HEK293T (cell line): ENCODE measurements around the gene RCL1.
"Not testable (repeated sequence)": the region's sequence is repeated elsewhere in the genome, so short reads cannot be mapped to it uniquely, and the experiment has no call there.

Source experiments
- CTCF ChIA-PET: fragments of 350-600 bp; formaldehyde crosslinking; extraction: SDS; loops from one replicate; lab custom pipeline; 2021; ENCODE audit warnings: antibody characterized with exemption, inconsistent platforms; lab: Yijun Ruan, JAX
- POLR2A ChIA-PET: fragments of 350-600 bp; formaldehyde crosslinking; extraction: SDS; loops from one replicate; lab custom pipeline; 2020; ENCODE audit warnings: antibody characterized with exemption, inconsistent platforms; lab: Yijun Ruan, JAX
- DNase-seq: peaks from one replicate; pipeline ENCODE4 v3.0.0; 2012; ENCODE audit warnings: mixed read lengths; ENCODE audit errors: extremely low spot score
- ARNT ChIP-seq: fragments of 450-650 bp; IDR thresholded peaks from 2 replicates; pipeline ENCODE4 v1.6.1; 2017; ENCODE audit warnings: mild to moderate bottlenecking
- BHLHE40 ChIP-seq: fragments of 450-650 bp; IDR thresholded peaks from 2 replicates; pipeline ENCODE4 v1.6.1; 2016; ENCODE audit warnings: mild to moderate bottlenecking, moderate library complexity, borderline replicate concordance
- CTBP1 ChIP-seq: fragments of 450-650 bp; IDR thresholded peaks from 2 replicates; pipeline ENCODE4 v1.6.1; 2016; ENCODE audit warnings: borderline replicate concordance
- ELF4 ChIP-seq: fragments of 450-650 bp; IDR thresholded peaks from 2 replicates; pipeline ENCODE4 v1.6.1; 2017; ENCODE audit warnings: antibody characterized with exemption
- FOXA1 ChIP-seq: fragments of 450-650 bp; IDR thresholded peaks from 2 replicates; pipeline ENCODE4 v1.6.1; 2016; ENCODE audit warnings: mild to moderate bottlenecking
- FOXK2 ChIP-seq: fragments of 450-650 bp; IDR thresholded peaks from 2 replicates; pipeline ENCODE4 v1.6.1; 2016; ENCODE audit warnings: mild to moderate bottlenecking
- FOXM1 ChIP-seq: fragments of 450-650 bp; IDR thresholded peaks from 2 replicates; pipeline ENCODE4 v1.6.1; 2017; ENCODE audit warnings: mild to moderate bottlenecking, borderline replicate concordance
- HDGF ChIP-seq: fragments of 450-650 bp; IDR thresholded peaks from 2 replicates; pipeline ENCODE4 v1.6.1; 2017; ENCODE audit warnings: antibody characterized with exemption, borderline replicate concordance
- L3MBTL2 ChIP-seq: fragments of 450-650 bp; conservative IDR thresholded peaks from 2 replicates; pipeline ENCODE4 v1.6.1; 2016; ENCODE audit warnings: mild to moderate bottlenecking
- LEF1 ChIP-seq: fragments of 450-650 bp; IDR thresholded peaks from 2 replicates; pipeline ENCODE4 v1.6.1; 2017; ENCODE audit warnings: mild to moderate bottlenecking, borderline replicate concordance
- NFRKB ChIP-seq: fragments of 450-650 bp; IDR thresholded peaks from 2 replicates; pipeline ENCODE4 v1.6.1; 2016; ENCODE audit warnings: mild to moderate bottlenecking, moderate library complexity
- SP1 ChIP-seq: fragments of 450-650 bp; IDR thresholded peaks from 2 replicates; pipeline ENCODE4 v1.6.1; 2017
- SUZ12 ChIP-seq: fragments of 450-650 bp; IDR thresholded peaks from 2 replicates; pipeline ENCODE4 v1.6.1; 2016; ENCODE audit warnings: mild to moderate bottlenecking
- TARDBP ChIP-seq: fragments of 450-650 bp; IDR thresholded peaks from 2 replicates; pipeline ENCODE4 v1.6.1; 2016
- ZNF384 ChIP-seq: fragments of 450-650 bp; IDR thresholded peaks from 2 replicates; pipeline ENCODE4 v1.6.1; 2016
- TF ChIP-seq, protein P1 (sequence below): fragments of 450-650 bp; IDR thresholded peaks from 2 replicates; pipeline ENCODE4 v1.6.1; 2016

The RCL1 gene

DNA sequence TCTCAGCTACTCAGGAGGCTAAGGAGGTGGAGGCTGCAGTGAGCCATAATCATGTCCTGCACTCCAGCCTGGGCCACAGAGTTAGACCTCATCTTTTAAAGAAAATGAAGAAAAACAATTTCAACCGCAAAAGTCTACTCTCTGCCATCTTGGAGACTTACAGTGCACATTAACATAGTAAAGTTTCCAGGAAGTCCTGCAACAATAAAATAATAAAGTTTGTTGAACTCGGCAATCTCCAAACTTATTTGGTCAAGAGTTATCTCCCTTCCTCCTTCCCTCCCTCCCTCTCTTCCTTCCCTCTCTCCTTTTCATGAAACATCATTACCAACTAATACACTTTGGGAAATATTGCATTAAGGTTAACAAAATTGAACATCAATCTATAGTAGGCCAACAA is 98.2 kb downstream of the RCL1 start:
- no peak for DNase-seq
- POLR2A ChIA-PET = no interaction called here
- TF ChIP-seq SUZ12 (no peak), L3MBTL2 (no peak), TARDBP (no peak), LEF1 (no peak), CTBP1 (no peak), HDGF (no peak), FOXA1 (no peak), ZNF384 (no peak), FOXK2 (no peak), FOXM1 (no peak), ARNT (no peak), NFRKB (no peak), BHLHE40 (no peak), SP1 (no peak), ELF4 (no peak)
- TF ChIP-seq, protein P1, sequence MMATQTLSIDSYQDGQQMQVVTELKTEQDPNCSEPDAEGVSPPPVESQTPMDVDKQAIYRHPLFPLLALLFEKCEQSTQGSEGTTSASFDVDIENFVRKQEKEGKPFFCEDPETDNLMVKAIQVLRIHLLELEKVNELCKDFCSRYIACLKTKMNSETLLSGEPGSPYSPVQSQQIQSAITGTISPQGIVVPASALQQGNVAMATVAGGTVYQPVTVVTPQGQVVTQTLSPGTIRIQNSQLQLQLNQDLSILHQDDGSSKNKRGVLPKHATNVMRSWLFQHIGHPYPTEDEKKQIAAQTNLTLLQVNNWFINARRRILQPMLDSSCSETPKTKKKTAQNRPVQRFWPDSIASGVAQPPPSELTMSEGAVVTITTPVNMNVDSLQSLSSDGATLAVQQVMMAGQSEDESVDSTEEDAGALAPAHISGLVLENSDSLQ = no peak
- CTCF ChIA-PET = no interaction called here

DNA sequence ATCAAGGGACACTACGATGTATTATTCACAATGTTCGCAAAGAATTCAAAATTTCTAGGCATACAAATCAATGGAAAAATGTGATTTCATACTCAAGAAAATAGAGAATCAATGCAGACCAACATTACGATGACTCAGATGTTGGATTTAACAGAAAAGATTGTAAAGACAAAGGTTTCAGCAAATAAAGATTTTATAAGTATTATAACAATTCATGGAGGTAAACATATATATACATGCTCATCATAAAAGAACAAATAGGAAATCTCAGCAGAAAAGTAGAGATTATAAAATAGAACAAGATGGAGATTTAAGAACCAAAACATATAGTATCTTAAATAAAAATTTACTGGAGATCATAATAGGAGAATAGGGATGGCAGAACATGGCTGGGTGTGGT is 98.9 kb downstream of the RCL1 start:
- no peak for DNase-seq
- TF ChIP-seq FOXA1 (no peak), LEF1 (no peak), FOXK2 (no peak), ZNF384 (no peak), NFRKB (no peak), ARNT (no peak), SP1 (no peak), L3MBTL2 (no peak), BHLHE40 (no peak), CTBP1 (no peak), SUZ12 (no peak), ELF4 (no peak), TARDBP (no peak), HDGF (no peak), FOXM1 (no peak)
- TF ChIP-seq, protein P1 = no peak
- ChIA-PET CTCF (no interaction called here), POLR2A (no interaction called here)

DNA sequence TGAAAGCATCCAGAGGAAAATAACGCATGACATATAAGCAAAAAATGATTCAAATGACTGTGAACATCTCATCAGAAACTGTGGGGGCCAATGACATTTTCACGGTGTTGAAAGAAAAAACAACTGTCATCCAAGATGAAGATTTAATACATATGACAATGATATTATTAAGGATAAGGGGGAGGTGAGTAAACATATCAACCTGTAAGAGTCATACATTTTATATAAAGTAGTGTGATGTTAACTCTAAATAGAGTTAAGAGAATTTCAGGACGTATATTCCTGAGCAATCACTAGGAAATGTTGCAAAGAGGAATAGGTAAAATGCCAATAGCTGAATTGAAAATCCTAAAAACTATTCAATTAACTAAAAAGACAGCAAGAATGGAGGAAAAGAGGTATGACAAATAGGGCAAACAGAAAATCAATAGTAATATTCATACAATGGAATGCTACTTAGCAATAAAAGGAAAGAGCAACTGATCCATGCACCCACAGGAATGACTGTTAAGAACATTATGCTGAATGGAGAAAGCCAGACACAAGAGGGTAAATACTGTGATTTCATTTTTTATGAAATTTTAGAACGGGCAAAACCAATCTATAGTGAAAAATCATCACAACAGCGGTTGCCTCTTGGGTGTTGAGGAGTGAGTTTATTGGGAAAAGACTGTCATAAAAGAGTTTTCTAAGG is 99.9 kb downstream of the RCL1 start:
- ChIA-PET POLR2A (no interaction called here), CTCF (no interaction called here)
- DNase-seq = no peak

DNA sequence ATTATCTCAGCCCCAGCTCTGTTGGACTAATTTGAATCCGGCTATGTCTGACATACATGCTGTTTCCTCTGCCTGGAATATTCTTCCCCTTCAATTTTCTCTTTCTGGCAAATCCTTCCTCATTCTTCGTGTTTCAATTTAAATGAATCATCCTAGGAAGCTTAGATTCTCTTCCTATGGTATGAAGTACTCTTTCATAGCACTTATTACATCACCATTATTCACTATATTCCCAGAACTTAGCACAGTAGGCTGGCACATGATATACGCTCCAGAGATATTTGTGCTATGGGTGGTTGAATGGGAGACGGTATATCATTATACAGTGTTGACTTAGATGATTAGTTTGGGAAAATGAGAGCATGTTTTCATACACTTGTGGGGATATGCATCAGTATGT is 101.3 kb downstream of the RCL1 start:
- TF ChIP-seq ARNT = no peak
- TF ChIP-seq BHLHE40 = no peak
- TF ChIP-seq SUZ12 = no peak
- no peak for TF ChIP-seq TARDBP
- TF ChIP-seq FOXK2 = no peak
- no peak for TF ChIP-seq FOXM1
- no peak for TF ChIP-seq HDGF
- TF ChIP-seq ZNF384 = no peak
- no peak for TF ChIP-seq ELF4
- TF ChIP-seq CTBP1 = no peak
- no peak for TF ChIP-seq L3MBTL2
- no peak for TF ChIP-seq FOXA1
- TF ChIP-seq, protein P1 = no peak
- TF ChIP-seq NFRKB = no peak
- TF ChIP-seq LEF1 = no peak
- TF ChIP-seq SP1 = no peak
- POLR2A ChIA-PET = no interaction called here
- DNase-seq = no peak
- CTCF ChIA-PET = no interaction called here

More for the DNA sequence above, 99.9 kb downstream of the RCL1 start:
- no peak for TF ChIP-seq BHLHE40
- TF ChIP-seq, protein P1 = no peak
- TF ChIP-seq LEF1 = no peak
- no peak for TF ChIP-seq SP1
- TF ChIP-seq FOXA1 = no peak
- TF ChIP-seq HDGF = no peak
- TF ChIP-seq L3MBTL2 = no peak
- TF ChIP-seq FOXM1 = no peak
- TF ChIP-seq TARDBP = no peak
- no peak for TF ChIP-seq NFRKB
- no peak for TF ChIP-seq ELF4
- no peak for TF ChIP-seq SUZ12
- no peak for TF ChIP-seq ARNT

DNA sequence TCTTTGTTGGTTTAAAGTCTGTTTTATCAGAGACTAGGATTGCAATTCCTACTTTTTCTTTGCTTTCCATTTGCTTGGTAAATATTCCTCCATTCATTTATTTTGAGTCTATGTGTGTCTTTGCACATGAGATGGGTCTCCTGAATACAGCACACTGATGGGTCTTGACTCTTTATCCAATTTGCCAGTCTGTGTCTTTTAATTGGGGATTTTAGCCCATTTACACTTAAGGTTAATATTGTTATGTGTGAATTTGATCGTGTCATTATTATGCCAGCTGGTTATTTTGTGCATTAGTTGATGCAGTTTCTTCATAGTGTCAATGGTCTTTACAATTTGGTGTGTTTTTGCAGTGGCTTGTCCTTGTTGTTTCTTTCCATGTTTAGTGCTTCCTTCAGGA is 107.1 kb downstream of the RCL1 start:
- DNase-seq, POLR2A ChIA-PET, CTCF ChIA-PET: not testable (repeated sequence)

DNA sequence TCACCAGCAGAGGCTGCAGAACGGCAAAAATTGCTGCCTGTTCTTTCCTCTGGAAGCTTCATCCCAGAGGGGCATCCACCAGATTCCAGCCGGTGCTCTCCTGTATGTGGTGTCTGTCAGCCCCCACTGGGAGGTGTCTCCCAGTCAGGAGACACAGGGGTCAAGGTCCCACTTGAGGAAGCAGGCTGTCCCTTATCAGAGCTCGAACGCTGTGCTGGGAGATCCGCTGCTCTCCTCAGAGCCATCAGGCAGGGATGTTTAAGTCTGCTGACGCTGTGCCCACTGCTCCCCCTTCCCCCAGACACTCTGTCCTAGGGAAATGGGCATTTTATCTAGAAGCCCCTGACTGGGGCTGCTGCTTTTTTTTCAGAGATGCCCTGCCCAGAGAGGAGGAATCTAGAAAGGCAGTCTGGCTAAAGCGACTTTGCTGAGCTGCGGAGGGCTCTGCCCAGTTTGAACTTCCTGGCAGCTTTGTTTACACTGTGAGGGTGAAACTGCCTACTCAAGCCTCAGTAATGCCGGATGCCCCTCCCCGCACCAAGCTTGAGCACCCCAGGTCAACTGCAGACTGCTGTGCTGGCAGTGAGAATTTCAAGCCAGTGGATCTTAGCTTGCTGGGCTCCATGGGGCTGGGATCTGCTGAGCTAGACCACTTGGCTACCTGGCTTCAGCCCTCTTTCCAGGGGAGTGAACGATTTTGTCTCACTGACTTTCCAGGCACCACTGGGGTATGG is 108.8 kb downstream of the RCL1 start:
- CTCF ChIA-PET, POLR2A ChIA-PET, DNase-seq: not testable (repeated sequence)
